ENCODE results near the gene VPS11. TPM values are rescaled to one million over a fixed set of nuclear protein-coding genes. Genes with fewer than 3 reads are reported as not detected.

VPS11 gene
- total and polyA plus RNA-seq, 10 of the 15 experiments (the other 5 are each of a cell fraction or from before 2014, with no cell fraction given) = 15.8 to 26.4 (median 24.5) TPM

DNA sequence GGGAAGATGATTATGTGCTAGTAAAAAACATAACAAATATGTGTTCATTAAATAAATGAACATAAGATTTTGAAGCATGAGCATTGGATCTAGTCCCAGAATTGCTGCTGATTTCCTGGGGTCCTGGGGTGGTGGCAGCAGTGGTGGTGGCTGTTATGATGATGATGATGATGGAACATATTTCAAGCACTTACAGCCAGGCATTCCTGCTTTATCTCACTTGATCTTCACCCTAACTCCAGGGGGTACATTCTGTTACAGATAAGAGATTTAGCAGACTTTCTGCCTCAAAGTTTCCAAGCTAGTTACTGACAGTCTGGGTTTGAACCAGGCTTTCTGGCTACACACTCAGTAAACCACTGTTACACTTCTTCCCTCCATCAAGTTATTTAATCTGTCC lies 43.9 kb upstream of the VPS11 start (continued):
- TF ChIP-seq, protein P1, sequence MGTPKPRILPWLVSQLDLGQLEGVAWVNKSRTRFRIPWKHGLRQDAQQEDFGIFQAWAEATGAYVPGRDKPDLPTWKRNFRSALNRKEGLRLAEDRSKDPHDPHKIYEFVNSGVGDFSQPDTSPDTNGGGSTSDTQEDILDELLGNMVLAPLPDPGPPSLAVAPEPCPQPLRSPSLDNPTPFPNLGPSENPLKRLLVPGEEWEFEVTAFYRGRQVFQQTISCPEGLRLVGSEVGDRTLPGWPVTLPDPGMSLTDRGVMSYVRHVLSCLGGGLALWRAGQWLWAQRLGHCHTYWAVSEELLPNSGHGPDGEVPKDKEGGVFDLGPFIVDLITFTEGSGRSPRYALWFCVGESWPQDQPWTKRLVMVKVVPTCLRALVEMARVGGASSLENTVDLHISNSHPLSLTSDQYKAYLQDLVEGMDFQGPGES (IDR thresholded peaks at IDR 0.05) = no peak
- no peak for TF ChIP-seq SMAD5 (IDR thresholded peaks at IDR 0.05; ENCODE audit: low read depth)

DNA sequence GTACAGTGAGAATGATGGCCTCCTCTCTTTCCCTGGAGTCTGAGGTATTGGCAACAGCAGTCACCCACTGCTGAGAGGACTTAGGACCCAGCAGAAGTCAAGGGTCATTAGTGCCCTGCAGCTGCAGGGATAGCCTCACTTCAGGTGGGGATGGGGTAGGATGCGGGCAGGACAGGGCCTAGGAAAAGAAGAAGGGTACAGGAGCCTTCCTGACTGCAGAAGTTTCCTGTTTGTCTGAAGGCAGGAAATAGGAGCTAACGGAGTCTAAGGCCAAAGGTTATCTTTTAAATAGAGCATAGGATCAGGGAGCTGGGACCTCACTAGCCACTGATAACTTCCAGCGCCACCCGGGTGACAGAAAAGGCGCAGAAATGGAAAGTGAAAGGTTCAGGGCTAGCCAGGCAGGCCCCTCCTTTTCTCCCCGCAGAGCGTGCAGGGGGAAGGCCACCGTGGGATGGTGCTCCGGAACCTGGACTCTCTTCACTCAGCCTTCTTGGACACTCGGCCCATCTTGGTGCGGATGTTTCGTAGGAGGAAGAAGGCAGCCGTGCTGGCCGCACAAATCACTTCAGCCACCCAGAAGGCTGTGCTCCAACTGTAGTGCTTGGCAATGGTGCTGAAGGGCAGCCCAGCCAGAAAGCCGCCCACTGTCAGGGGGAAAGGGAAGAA lies 43.1 kb upstream of the VPS11 start:
- FAIRE-seq (no peak), DNase-seq (ENCODE audit: low read depth, low spot score) (no peak), ATAC-seq (no peak)
- in situ Hi-C loops (cut with MboI) (no loop called here), intact Hi-C loops (cut with micrococcal nuclease; ENCODE audit: unreplicated experiment) (no loop called here)
- Histone ChIP-seq H3K27me3 (replicated peaks in 1 of 2; ENCODE audit: control insufficient read depth in 2 of 2, insufficient read depth in 2 of 2, low read length in 1 of 2) (no peaks in the 10 kb centered on the region), H3K9ac (ENCODE audit: control insufficient read depth, insufficient read depth, low read length) (no peak overlapping the region), H4K20me1 (ENCODE audit: control insufficient read depth, insufficient read depth) (no peaks in the 10 kb centered on the region), H2AFZ (ENCODE audit: control insufficient read depth, low read depth, low read length) (no peak overlapping the region), H3K4me2 (ENCODE audit: control insufficient read depth, insufficient read depth) (no peak overlapping the region), H3K4me1 (ENCODE audit: control insufficient read depth, insufficient read depth, low read length) (peaks cover 12% of the 10 kb centered on the region), H3K79me2 (ENCODE audit: control insufficient read depth, insufficient read depth, low read length) (peaks cover 17% of the 10 kb centered on the region), H3K4me3 (no peak overlapping the region), H3K27ac (ENCODE audit: control insufficient read depth, insufficient read depth) (no peak overlapping the region), H3K9me3 (replicated peaks; ENCODE audit: control insufficient read depth, insufficient read depth, low read length) (no peaks in the 10 kb centered on the region), H3K36me3 (ENCODE audit: control insufficient read depth in 2 of 2, insufficient read depth in 2 of 2, low read length in 1 of 2) (peaks cover 5 to 9% of the 10 kb centered on the region in 2 experiments; a peak in 3 of 4 replicates)
- CTCF ChIA-PET = interaction anchor here (1.0 kb wide), 1 partner anchor 41 kb away, joined by 3 read pairs; no protein-coding TSS in a partner anchor
- TF ChIP-seq STAT3 (IDR thresholded peaks at IDR 0.05; ENCODE audit: low read depth, low read length) (no peak), NR2F1 (conservative IDR thresholded peaks at IDR 0.05) (no peak), ZNF207 (IDR thresholded peaks at IDR 0.05; ENCODE audit: borderline replicate concordance) (no peak), SMAD5 (IDR thresholded peaks at IDR 0.05; ENCODE audit: low read depth) (no peak), HDGF (IDR thresholded peaks at IDR 0.05) (no peak), POLR2A (IDR thresholded peaks at IDR 0.05; ENCODE audit: low read depth, low read length) (0 out of 2 replicates have a peak, but pooled peaks have one; percentile 15)
- TF ChIP-seq, protein P2, sequence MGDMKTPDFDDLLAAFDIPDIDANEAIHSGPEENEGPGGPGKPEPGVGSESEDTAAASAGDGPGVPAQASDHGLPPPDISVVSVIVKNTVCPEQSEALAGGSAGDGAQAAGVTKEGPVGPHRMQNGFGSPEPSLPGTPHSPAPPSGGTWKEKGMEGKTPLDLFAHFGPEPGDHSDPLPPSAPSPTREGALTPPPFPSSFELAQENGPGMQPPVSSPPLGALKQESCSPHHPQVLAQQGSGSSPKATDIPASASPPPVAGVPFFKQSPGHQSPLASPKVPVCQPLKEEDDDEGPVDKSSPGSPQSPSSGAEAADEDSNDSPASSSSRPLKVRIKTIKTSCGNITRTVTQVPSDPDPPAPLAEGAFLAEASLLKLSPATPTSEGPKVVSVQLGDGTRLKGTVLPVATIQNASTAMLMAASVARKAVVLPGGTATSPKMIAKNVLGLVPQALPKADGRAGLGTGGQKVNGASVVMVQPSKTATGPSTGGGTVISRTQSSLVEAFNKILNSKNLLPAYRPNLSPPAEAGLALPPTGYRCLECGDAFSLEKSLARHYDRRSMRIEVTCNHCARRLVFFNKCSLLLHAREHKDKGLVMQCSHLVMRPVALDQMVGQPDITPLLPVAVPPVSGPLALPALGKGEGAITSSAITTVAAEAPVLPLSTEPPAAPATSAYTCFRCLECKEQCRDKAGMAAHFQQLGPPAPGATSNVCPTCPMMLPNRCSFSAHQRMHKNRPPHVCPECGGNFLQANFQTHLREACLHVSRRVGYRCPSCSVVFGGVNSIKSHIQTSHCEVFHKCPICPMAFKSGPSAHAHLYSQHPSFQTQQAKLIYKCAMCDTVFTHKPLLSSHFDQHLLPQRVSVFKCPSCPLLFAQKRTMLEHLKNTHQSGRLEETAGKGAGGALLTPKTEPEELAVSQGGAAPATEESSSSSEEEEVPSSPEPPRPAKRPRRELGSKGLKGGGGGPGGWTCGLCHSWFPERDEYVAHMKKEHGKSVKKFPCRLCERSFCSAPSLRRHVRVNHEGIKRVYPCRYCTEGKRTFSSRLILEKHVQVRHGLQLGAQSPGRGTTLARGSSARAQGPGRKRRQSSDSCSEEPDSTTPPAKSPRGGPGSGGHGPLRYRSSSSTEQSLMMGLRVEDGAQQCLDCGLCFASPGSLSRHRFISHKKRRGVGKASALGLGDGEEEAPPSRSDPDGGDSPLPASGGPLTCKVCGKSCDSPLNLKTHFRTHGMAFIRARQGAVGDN (IDR thresholded peaks at IDR 0.05) = no peak
- WGBS (ENCODE audit: insufficient coverage, insufficient replicate concordance, low lambda C conversion rate, missing lambda C conversion rate) = 98% methylated on average over 15 of the region's 15 CpGs
- SMC1A ChIA-PET (ENCODE audit: uncharacterized antibody, unreplicated experiment) = interaction anchor here (0.7 to 1.6 kb wide), 3 partner anchors 31 to 299 kb away, joined by 3 read pairs; no protein-coding TSS in a partner anchor
- RAD21 ChIA-PET (ENCODE audit: unreplicated experiment) = no interaction called here
- POLR2A ChIA-PET = interaction anchor here (0.6 to 2.2 kb wide), 2 partner anchors 27 to 202 kb away, joined by 3 to 14 read pairs; no protein-coding TSS in a partner anchor
- no TSS peak for BruUV-seq (replicated peaks)

Data from GM12878 (cell line).